GM18502 (cell line): Measurements from ENCODE around the gene CFAP46.
A peak's percentile ranks its signal among the peaks of the same experiment; 100 is the strongest.
"Not testable (repeated sequence)": the region's sequence is repeated elsewhere in the genome, so short reads cannot be mapped to it uniquely, and the experiment has no call there.

Experiments
- ATAC-seq: cut with Tn5 transposase; IDR thresholded peaks from one replicate; pipeline ENCODE4 v1.9.1; 2021; ENCODE audit warnings: mild to moderate bottlenecking; ENCODE audit not compliant: unreplicated experiment, poor library complexity

The CFAP46 gene

DNA sequence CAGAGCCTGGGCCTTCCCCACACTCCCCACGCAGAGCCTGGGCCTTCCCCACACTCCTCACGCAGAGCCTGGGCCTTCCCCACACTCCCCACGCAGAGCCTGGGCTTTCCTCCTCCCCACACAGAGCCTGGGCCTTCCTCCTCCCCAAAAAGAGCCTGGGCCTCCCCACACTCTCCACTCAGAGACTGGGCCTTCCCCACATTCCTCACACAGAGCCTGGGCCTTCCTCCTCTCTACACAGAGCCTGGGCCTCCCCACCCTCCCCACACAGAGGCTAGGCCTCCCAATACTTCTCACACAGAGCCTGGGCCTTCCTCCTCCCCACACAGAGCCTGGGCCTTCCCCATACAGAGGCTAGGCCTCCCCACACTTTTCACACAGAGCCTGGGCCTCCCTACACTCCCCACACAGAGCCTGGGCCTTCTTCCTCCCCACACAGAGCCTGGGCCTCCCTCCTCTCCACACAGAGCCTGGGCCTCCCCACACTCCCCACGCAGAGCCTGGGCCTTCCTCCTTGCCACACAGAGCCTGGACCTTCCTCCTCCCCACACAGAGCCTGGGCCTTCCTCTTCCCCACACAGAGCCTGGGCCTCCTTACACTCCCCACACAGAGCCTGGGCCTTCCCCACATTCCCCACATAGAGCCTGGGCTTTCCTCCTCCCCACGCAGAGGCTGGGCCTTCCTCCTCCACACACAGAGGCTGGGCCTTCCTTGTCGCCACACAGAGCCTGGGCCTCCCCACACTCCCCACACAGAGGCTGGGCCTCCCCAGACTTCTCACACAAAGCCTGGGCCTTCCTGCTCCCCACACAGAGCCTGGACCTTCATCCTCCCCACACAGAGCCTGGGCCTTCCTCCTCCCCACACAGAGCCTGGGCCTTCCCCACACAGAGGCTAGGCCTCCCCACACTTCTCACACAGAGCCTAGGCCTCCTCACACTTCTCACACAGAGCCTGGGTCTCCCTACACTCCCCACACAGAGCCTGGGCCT is 10.8 kb downstream of the CFAP46 start:
- ATAC-seq = not testable (repeated sequence)

DNA sequence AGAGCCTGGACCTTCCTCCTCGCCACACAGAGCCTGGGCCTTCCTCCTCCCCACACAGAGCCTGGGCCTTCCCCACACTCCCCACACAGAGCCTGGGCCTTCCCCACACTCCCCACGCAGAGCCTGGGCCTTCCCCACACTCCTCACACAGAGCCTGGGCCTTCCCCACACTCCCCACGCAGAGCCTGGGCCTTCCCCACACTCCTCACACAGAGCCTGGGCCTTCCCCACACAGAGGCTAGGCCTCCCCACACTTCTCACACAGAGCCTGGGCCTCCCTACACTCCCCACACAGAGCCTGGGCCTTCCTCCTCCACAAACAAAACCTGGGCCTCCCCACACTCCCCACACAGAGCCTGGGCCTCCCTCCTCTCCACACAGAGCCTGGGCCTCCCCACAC is 11.7 kb downstream of the CFAP46 start:
- ATAC-seq = not testable (repeated sequence)

DNA sequence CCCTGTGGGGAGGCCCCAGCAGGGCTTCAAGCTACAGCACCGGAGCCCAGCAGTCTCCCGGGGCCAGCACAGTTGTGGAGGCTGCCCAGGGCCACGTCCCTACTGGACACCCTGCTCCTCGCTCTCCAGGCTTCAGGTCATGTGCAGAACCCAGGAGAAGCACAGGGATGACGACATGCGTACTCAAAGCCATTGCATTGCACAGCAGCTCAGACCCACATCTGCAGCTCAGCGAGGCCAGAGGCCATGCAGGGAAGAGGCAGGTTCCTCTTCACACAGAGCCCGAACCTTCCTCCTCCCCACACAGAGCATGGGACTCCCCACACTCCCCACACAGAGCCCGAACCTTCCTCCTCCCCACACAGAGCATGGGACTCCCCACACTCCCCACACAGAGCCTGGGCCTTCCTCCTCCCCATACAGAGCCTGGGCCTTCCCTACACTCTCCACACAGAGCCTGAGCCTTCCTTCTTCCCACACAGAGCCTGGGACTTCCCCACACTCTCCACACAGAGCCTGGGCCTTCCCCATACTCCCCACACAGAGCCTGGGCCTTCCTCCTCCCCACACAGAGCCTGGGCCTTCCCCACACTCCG is 12.3 kb downstream of the CFAP46 start:
- peak; percentile 44 for ATAC-seq

DNA sequence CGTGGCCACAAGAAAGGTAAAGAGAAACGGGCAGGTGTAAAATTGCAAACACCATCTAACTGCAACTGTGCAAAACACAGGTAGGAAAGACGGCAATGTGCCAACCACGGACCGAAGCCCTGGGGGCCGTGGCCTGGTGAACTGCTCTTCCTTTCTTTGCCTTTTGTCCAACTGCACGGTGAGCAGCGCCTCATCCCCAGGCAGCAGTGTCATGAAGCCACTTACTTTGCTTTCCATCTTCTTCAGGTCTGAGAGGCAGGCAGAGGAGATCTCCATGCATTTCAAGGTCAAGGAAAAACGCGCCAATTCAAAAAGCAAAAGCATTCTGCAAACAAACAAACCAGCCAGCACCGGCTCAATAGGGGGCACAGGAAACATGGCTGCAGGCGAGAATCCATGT is 12.9 kb downstream of the CFAP46 start:
- no peak for ATAC-seq

DNA sequence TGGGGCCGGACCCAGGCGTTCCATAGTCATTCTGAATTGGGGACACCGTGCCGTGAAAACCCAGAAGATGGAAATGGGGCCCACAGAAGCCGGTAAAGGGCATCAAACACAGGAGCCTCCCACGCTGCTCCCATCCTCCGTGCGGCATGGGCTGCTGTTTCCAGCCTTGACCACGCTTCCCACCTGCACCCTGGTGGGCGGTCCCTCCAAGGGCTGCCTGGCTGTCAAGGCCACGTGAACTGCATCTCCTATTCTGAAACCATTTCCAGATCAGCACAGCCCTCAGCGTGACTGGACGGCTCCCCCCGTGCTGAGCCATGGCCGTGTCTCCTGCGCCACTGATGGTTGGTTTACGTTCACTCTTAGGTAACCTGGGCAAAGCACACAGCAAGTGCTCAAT is 14.1 kb downstream of the CFAP46 start:
- no peak for ATAC-seq

DNA sequence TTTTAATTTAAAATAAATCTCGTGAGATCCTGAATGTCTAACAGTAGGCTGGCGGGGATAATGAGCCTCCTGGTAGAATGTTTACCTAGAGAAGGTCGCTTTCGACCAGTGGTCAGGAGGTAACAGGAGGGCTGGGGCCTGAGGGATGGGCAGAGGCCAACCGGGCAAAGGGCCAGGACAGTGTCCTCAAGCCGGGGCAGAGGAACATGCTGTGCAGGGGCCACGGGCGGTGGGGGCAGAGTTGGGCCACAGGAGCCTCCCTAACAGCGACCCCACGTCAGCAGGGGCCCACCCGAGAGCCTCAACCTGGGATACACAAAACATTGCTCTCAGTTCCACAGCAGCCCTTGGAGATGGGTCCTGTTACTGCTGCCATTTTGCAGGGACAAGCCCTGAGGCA is 14.5 kb downstream of the CFAP46 start:
- no peak for ATAC-seq

DNA sequence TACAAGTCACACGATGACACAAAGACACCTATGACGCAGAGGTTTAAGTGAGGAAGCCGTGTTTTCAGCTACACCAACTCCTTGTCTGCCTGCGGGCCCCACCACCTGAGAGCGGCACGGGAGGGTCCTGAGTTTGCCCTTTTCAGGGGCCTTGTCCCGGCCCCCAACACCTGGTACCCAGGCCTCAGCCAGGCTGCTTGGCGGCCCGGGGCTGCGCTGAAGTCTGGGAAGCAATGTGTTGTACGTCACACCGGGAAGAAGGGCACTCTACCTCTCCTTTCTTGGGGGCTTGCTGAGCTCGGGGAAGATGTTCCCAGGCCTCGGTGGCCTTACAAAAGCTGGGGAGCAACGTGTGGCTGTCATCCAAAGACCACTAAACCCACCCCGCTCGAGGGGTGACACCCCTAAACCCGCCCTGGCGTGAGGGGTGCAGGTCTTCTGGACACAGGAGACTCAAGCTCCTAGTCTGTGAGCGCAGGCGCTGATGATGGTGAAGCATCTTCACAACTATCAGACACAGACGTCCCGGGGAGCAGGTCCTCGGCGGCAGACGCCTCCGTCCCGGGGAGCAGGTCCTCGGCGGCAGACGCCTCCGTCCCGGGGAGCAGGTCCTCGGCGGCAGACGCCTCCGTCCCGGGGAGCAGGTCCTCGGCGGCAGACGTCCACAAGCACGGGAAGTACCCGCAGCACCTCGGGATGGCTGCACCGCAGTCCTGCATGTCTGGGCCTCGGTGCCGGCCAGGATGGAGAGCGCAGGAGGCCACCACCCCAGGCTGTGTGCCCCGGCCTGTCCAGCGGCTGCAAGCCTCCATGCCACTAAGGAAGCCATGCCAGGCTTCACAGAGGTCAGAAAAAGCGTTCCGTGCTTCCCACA is 15.4 kb downstream of the CFAP46 start:
- no peak for ATAC-seq

DNA sequence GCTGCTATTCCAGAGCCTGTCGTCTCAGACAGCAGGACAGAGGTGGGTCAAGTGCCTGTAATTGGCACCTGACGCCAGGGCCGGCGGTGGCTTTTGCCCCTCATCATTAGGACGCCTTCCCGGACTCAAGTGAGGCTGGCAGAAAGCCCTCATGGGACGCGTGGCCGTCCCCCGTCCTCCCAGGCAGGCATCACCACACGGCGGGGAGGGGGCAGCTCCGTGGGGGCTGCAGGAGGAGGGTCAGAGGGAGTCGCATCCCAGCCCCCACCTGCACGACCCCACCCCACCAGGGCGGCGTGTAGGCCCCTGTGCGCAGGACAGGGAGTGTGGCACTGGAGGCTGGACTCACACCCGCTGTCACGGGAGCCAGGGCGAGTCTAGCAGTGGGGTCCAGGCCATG is 16.3 kb downstream of the CFAP46 start:
- no peak for ATAC-seq

DNA sequence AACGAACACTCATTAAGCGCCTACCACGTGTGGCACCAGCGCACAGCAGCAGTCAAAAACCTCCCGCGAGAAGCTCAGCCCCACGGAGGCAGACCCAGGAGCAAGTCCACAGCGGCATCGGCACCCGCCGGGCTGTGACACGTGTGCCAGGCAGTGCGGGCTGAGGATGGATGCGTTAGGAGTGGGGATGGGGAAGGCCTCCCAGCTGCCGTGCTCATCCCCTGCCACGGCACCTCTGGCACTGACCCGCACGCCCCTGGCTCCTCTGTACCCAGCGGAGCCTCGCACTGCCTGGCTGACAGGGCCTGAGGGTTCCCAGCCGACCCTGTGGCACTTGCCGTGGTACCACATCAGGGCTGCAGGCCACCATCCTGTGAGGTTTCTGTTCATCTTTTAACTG is 16.8 kb downstream of the CFAP46 start:
- ATAC-seq = no peak

DNA sequence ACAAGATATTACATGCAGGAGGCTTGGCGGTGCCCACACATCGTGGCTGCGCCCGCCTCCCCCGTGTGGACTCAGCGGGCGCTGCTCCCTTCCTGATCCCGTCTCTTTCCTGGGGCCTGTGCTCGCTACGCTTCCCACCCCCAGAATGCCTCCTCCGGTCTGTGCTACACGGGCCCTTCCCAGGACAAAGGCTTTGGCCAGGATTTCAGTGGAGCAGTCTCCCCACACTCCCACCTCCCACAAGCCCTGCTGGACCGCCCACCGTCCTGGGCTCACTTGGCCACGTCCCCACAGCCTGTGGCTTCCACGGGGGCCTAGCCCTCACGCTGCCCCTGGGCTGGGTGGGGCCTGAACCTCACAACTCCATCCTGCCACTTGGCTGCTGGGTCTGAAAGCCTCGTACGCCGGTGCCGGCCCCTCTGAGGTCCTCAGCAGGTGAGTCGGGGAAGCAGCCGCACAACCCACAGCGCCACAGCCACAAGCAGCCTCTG is 17.3 kb downstream of the CFAP46 start:
- ATAC-seq = no peak

DNA sequence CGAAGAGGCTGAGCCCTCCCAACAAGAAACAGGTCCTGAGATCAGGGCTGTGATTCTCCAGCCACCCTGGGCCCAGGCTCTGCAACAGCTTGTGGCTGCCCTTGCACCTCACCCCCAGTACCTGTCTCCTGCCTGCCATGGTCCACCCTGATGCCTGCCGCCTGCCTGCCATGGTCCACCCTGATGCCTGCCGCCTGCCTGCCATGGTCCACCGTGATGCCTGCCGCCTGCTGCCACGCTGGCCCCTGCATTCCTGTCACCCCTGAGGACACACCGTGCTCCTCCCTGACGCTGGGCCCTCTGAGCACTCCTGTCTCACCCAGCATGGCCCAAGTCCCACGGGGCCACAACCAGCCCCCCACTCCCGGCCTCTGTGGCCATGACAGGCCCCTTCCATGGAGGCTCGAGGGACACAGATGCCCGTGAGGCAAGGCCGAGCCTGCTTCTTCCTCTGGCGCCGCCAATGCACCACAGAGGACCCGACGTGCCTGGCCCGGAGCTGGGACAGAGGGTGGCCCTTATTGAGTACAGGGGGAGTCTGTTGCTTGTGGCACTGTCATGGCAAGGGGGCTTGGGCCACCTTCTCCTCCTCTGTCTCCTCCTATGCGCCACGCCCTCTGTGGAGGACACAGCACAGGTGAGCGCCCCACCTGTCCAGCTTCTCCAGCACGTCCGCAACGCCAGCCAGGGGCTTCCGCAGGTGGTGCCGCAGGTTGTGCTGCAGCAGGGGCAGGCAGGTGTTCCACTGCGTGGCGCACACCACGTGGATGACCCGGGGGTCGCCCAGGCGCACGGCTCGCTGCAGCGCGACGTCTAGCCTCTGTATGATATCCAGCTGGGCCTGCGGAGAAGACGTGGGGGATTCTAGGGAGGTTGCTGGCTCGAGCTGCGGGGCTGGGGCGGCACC is 18.1 kb downstream of the CFAP46 start:
- ATAC-seq = no peak

DNA sequence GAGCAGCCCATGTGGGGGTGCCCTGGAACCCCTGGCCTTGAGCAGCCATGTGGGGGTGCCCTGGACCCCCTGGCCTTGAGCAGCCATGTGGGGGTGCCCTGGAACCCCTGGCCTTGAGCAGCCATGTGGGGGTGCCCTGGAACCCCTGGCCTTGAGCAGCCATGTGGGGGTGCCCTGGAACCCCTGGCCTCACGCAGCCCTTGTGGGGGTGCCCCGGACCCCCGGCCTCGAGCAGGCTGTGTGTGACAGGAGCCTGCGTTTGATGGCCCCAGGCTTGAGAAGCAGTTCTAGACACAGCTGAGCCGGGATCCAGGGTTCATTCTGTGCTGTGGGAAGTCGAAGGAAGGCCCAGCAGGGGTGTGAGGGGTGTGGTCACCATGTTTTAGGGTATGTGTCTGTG is 19.0 kb downstream of the CFAP46 start:
- not testable (repeated sequence) for ATAC-seq

DNA sequence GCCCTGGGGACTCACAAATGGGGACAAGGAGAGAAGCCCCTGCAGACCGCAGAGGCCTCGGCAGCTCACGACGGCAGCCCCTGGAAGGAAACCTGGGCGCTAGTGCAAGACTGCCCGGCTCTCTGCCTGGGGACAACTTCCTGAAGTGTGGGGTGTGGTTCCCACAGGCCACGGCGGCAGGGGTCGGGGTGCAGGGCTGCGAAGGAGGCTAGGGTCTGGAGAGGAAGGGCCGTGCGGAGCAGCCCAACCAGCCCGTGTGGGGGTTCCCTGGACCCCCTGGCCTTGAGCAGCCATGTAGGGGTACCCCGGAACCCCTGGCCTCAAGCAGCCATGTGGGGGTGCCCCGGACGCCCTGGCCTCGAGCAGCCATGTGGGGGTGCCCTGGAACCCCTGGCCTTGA is 19.5 kb downstream of the CFAP46 start:
- no peak for ATAC-seq

DNA sequence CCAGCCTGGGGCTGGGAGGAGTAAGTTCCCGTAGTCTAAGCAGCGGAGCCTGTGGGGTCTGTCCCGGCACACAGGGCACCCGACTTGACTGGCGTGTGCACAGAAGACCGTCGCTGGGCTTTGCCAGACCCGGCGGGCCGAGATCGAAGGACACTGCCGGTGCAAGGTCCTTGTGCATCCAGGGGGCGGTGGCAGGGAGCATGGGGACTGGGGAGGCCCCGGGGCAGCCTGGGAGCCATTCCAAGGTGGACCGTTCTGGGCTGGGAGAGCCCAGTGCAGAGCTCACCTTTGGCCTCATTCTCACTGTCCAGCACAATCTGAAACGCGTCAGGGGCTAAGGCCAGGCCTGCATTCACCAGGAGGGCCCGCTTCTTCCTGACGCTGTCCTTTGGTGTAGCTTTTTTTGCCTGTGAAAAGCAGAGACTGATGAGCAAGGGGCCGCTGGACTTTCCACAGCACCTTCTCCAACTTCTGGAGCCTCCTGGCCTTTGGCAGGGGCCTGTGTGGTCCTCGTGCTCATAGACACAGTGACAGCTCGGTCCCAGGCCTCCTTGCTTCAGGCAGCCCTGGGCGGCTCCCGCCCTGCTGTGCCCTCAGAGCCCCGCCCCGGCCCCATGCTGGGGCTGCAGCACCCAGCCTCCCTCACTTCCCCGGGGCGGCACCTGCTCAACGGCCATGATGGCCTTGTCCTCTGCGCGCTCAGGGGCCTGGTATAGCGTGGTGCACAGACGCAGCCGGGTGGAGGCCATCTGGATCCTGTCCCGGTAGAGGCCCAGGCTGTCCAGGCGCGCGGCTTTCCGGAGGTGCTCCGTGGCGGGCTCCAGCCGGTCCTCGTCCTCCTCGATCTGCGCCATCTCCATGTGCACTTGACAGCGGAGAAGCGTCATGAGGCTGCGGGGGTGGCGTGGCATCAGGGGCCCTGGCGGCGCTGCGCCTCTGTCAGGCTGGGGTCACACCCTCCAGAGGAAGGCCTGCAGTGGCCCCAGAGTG is 20.3 kb downstream of the CFAP46 start:
- no peak for ATAC-seq

DNA sequence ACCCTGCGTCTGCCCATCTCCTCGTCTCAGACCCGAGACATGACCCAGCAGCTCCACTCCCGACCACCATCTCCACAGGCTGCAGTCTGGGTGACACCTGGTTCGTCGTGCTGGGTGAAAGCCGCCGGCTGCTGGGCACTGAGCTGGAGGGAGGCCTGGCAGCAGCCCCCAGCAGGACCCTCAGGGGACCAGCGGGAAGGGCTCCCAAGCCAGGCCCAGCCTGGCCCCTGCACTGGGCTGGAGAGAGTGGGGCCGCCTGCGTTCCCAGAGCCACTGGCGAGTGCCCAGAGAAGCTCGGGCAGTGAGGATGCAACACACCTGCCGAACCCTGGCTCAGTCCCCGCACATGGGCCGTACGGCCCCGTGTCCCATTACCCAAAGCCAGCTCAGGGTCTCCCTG is 21.3 kb downstream of the CFAP46 start:
- ATAC-seq = no peak

DNA sequence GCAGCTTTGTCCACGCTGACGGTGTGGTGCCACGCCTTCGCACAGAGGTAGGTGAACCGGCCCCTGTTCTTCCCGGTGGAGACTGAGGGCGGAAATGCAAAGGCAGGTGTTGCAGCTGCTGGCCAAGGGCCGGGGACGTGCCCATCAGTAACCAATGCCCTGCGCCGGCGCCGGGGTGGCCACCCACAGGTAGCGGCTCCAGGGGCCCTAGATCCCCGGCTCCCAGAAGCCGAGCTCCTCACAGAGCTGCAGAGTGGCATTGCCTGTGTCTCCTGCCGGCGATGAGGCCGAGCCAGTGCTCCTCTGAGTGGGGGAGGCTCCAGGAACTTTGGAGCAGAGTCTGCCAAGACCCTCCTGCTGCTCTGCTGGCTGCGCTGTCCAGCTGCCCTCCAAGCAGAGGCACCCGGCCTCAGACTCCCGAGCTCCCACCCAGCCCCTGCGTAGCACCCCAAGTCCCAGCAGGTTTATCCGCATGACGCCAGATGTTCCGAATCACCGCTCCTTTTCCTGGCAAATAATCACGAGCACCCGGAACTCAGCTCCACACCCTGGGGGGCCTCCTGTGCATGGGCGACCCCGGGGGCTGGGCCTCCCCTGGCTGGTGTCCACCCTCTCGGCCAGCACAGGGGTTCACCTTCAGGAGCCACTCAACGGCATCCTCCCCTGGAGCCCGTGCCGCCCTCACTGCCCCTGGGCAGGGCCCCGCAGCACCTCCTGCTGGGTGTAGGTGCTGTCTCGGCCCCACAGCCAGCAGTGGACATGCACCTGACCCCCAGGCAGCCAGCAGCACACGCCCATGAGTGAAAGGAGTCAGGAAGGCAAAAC is 22.1 kb downstream of the CFAP46 start:
- no peak for ATAC-seq

DNA sequence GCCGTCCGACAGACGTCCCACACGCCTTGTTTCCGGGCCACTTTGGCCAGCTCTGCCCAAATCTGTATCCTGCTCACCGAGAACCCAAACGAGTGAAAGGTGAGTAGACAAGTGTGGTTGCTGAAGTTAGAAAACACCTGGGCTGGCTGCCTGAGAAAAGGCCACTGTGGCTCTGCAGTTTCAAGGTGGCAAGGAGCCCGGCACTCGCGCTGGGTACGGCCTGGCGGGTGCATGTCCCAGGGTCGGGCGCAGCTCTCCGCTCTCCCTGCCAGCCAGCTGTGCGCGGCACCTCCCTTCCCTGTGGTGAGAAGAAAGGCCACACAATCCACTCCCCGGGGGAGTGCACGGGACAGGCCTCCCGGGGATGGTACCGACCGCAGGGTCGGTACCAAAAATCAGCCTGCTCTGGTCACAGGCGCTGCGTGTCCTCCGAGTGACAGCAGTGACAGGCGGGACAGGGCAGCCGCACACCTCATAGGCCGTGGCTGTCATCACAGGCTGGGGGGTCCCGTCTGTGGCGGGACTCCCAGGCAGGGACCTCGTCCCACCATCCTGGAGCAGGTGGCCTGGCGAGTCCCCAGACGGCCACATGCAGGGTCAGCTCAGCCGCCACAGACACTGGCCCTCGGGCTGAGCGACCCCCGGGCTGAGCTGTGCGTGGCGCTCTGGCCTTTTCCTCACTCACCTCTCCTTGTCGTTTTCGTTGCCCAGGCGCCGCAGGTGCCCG is 22.8 kb downstream of the CFAP46 start:
- ATAC-seq = no peak
